DND-41 (cell line): ENCODE data around the gene OTX1.

Source experiments
- ATAC-seq: fragments of 200-7000 bp; cut with Tn5 transposase; 3 replicates; pipeline ENCODE4 v1.9.1; 2021; ENCODE audit warnings: low read depth; ENCODE audit not compliant: insufficient read depth
- DNase-seq: peaks from one replicate; pipeline ENCODE4 v3.0.0-alpha.2; 2020
- H2AFZ ChIP-seq: 2 replicates; pipeline ENCODE4 v1.6.0; 2012; ENCODE audit warnings: low read depth, low read length
- H3K27ac ChIP-seq: 2 replicates; pipeline ENCODE4 v1.5.1; 2012; ENCODE audit warnings: low read length, inconsistent platforms
- H3K27me3 ChIP-seq: fragments of 200-600 bp; sonication (generic); 2 replicates; pipeline ENCODE4 v1.6.0; 2012; ENCODE audit warnings: low read length, mild to moderate bottlenecking, inconsistent platforms; ENCODE audit not compliant: insufficient read depth, poor library complexity
- H3K36me3 ChIP-seq: 2 replicates; pipeline ENCODE4 v1.5.1; 2012; ENCODE audit warnings: low read length, inconsistent platforms; ENCODE audit not compliant: insufficient read depth
- H3K4me1 ChIP-seq: 2 replicates; pipeline ENCODE4 v1.5.1; 2012; ENCODE audit warnings: mild to moderate bottlenecking, low read length; ENCODE audit not compliant: insufficient read depth
- H3K4me2 ChIP-seq: 2 replicates; pipeline ENCODE4 v1.6.0; 2012; ENCODE audit warnings: mild to moderate bottlenecking, moderate library complexity, low read length, inconsistent platforms; ENCODE audit not compliant: insufficient read depth
- H3K4me3 ChIP-seq, 2 experiments: fragments of 200-600 bp in 1 of 2; shearing (Covaris generic) in 1 of 2; 2 replicates each; pipeline ENCODE4 v1.5.1; 2012 to 2016; ENCODE audit warnings: inconsistent platforms in 2 of 2, low read length in 2 of 2, mild to moderate bottlenecking in 2 of 2, low read depth in 1 of 2, moderate library complexity in 1 of 2
- H3K79me2 ChIP-seq: 2 replicates; pipeline ENCODE4 v1.6.0; 2012; ENCODE audit warnings: low read length, inconsistent platforms; ENCODE audit not compliant: insufficient read depth
- H3K9ac ChIP-seq: 2 replicates; pipeline ENCODE4 v1.6.0; 2012; ENCODE audit warnings: low read depth, mild to moderate bottlenecking, inconsistent platforms, low read length, moderate library complexity
- H3K9me3 ChIP-seq: 2 replicates; pipeline ENCODE4 v1.5.1; 2012; ENCODE audit warnings: low read length, moderate library complexity, mild to moderate bottlenecking, inconsistent platforms; ENCODE audit not compliant: insufficient read depth, severe bottlenecking
- H4K20me1 ChIP-seq: 2 replicates; pipeline ENCODE4 v1.6.0; 2012; ENCODE audit warnings: low read length; ENCODE audit not compliant: insufficient read depth
- EZH2 ChIP-seq: IDR thresholded peaks from 3 replicates; pipeline ENCODE4 v1.6.1; 2012; ENCODE audit warnings: borderline replicate concordance, low read depth, mild to moderate bottlenecking, moderate library complexity, low read length, inconsistent platforms; ENCODE audit not compliant: severe bottlenecking
- TF ChIP-seq, protein P1 (sequence below): IDR thresholded peaks from 2 replicates; pipeline ENCODE4 v1.5.1; 2012; ENCODE audit warnings: borderline replicate concordance, low read length, moderate library complexity, mild to moderate bottlenecking; ENCODE audit not compliant: poor library complexity, severe bottlenecking; ENCODE audit errors: extremely low read depth

Gene OTX1

GRCh38 chr2:63054841-63055225 is 4.2 kb downstream of the OTX1 start:
- Histone ChIP-seq H3K4me3 (no peak overlapping the region), H3K9me3 (no peaks in the 10 kb centered on the region), H3K4me2 (no peak overlapping the region), H4K20me1 (no peaks in the 10 kb centered on the region), H3K79me2 (peaks cover 22% of the 10 kb centered on the region), H2AFZ (no peak overlapping the region), H3K36me3 (peaks cover 55% of the 10 kb centered on the region), H3K27me3 (no peaks in the 10 kb centered on the region), H3K4me1 (peaks cover 19% of the 10 kb centered on the region), H3K27ac (no peak overlapping the region), H3K9ac (no peak overlapping the region)
- ATAC-seq: no peak
- no peak for TF ChIP-seq EZH2
- TF ChIP-seq, protein P1, sequence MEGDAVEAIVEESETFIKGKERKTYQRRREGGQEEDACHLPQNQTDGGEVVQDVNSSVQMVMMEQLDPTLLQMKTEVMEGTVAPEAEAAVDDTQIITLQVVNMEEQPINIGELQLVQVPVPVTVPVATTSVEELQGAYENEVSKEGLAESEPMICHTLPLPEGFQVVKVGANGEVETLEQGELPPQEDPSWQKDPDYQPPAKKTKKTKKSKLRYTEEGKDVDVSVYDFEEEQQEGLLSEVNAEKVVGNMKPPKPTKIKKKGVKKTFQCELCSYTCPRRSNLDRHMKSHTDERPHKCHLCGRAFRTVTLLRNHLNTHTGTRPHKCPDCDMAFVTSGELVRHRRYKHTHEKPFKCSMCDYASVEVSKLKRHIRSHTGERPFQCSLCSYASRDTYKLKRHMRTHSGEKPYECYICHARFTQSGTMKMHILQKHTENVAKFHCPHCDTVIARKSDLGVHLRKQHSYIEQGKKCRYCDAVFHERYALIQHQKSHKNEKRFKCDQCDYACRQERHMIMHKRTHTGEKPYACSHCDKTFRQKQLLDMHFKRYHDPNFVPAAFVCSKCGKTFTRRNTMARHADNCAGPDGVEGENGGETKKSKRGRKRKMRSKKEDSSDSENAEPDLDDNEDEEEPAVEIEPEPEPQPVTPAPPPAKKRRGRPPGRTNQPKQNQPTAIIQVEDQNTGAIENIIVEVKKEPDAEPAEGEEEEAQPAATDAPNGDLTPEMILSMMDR: no peak
- no peak for DNase-seq

DNA sequence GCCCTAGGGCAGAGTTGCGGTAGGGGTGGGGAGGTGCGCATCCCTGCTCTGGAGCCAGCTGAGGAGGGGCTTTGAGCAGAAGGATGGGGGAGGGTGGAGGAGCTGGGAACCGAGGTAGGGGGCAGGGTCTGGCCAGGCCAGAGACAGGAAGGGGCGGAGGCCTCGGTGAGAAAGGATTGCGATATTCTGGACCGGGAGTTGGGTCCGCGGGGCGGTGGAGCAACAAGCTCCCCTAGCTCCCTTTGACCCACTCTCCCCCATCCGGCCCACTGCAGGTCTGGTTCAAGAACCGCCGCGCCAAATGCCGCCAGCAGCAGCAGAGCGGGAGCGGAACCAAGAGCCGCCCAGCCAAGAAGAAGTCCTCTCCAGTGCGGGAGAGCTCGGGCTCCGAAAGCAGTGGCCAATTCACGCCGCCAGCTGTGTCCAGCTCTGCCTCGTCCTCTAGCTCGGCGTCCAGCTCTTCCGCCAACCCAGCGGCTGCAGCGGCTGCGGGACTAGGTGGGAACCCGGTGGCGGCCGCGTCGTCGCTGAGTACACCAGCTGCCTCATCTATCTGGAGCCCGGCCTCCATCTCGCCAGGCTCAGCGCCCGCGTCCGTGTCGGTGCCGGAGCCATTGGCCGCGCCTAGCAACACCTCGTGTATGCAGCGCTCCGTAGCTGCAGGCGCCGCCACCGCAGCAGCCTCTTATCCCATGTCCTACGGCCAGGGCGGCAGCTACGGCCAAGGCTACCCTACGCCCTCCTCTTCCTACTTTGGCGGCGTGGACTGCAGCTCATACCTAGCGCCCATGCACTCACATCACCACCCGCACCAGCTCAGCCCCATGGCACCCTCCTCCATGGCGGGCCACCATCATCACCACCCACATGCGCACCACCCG is 4.8 kb downstream of the OTX1 start:
- Histone ChIP-seq H4K20me1 (no peaks in the 10 kb centered on the region), H2AFZ (no peak overlapping the region), H3K4me2 (no peak overlapping the region), H3K27ac (no peak overlapping the region), H3K4me1 (peaks cover 17% of the 10 kb centered on the region), H3K9ac (no peak overlapping the region), H3K79me2 (peaks cover 22% of the 10 kb centered on the region), H3K4me3 (no peak overlapping the region), H3K27me3 (no peaks in the 10 kb centered on the region), H3K36me3 (peaks cover 55% of the 10 kb centered on the region), H3K9me3 (no peaks in the 10 kb centered on the region)
- TF ChIP-seq, protein P1: no peak
- TF ChIP-seq EZH2: no peak
- DNase-seq (no peak), ATAC-seq (no peak)

DNA sequence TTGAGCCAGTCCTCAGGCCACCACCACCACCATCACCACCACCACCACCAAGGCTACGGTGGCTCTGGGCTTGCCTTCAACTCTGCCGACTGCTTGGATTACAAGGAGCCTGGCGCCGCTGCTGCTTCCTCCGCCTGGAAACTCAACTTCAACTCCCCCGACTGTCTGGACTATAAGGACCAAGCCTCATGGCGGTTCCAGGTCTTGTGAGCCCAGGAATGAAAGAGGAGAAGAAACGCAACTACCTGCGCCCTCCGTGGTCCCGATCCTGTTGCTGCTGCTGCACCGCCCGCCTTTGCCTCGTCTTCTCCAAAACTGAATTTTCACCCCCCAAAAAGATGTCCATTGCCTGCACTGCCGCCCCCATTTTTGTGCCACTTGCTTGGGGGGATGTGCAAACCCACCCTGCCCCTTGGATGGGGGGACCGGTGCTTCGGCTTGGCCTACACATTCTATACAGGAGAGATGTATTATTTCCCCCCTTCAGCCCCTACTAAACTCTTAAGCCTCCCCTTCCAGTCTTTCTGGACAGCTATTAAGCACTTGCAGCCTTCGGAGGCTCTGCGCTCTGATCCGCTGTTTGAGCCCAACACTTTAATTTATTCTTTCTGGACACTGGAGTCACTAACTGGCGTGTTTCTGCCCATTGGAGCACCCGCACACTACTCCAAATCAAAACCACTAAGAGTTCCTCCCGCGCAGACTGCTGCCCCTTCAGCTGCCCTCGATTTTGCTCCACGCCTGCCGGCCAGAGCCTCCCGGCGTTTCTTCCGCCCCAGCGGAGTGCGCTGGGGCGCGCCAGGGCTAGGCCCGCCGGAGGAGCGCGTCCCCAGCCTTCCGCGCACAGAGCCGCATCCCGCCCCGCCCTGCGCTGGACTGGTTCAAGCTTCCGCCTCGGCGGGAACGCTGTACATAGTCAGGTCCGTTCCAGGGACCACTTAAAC is 5.7 kb downstream of the OTX1 start:
- no peak overlapping the region for H3K4me3 ChIP-seq

More for the DNA sequence above, 5.7 kb downstream of the OTX1 start:
- Histone ChIP-seq H2AFZ (no peak overlapping the region), H3K36me3 (peaks cover 55% of the 10 kb centered on the region), H3K4me1 (peaks cover 13% of the 10 kb centered on the region), H3K4me2 (no peak overlapping the region), H3K9me3 (no peaks in the 10 kb centered on the region), H3K27ac (no peak overlapping the region), H4K20me1 (no peaks in the 10 kb centered on the region), H3K79me2 (peaks cover 15% of the 10 kb centered on the region), H3K9ac (no peak overlapping the region), H3K27me3 (no peaks in the 10 kb centered on the region)
- no peak for ATAC-seq
- no peak for DNase-seq
- TF ChIP-seq, protein P1: no peak
- no peak for TF ChIP-seq EZH2
